HG03439 (cell line): Measurements from ENCODE around the gene TFAP2A.

Experiments
- ATAC-seq: cut with Tn5 transposase; IDR thresholded peaks from one replicate; pipeline ENCODE4 v1.9.1; 2021; ENCODE audit warnings: mild to moderate bottlenecking, moderate library complexity; ENCODE audit not compliant: unreplicated experiment

The TFAP2A gene

DNA sequence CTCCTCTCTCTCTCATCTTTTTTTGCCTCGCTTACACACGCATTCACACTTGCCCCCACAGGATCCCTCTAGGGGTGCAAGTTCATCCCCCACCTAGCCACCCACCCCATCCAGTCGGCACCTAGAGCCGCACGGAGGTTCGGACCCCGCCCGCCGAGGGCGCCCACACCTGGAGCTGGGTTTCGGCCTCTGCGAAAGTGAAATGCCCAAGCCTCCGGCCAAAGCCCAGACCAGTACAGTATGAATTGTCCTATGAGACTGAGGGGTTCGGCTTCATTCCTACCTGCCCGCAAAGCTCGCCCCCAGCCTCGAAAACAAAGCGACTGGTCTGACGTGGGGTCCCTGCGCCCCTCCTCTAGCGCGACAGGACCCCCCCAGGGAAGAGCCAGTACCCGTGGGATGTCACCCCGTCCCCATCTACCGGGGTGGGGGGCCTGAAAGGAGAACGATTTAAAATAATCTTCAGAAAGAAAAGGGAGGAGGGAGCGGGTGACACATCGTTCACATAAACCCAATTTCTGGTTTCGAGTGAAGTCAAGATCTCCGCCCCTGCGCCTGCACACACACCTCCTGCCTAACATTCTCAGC lies 1.5 kb downstream of the TFAP2A start:
- ATAC-seq = peak; percentile 14

DNA sequence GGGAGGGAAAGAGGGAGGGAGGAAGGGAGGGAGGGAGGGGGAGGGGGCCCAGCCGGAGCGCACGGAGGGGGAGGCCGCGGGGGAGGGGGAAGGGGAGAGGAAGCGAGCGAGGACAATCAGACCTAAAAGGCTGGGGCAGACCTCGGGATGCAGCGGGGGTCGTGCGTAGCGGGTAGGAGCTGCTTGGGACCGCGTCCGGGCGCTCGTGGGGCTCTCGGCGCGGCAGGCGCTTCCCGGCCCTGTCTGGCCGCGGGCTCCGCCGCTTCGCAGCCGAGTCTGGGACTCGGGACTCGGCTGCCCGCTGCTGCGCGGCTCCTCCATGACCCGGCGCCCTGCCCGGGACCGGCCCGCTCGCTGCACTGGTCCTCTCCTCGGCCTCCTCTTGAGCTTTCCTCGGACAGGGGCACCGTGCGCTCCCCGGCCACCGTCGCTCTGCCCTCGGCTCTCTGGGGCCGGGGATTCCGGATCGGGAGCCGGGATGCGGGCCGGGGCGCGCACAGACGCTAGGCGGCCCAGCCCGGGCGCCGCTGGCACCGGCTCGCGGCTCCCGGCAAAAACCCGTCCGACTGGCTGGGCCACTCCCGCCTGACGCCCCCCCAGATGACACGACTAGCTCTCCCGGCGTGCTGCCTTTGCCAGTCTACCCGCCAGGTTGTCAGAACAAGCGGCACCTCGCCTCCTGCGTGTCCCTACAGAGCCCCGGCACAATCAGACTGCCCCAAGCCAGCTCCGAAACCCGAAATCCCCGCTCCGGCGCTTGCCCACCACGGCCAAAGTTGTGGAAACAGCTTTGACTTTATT lies 2.2 kb downstream of the TFAP2A start:
- peak; percentile 42 for ATAC-seq

DNA sequence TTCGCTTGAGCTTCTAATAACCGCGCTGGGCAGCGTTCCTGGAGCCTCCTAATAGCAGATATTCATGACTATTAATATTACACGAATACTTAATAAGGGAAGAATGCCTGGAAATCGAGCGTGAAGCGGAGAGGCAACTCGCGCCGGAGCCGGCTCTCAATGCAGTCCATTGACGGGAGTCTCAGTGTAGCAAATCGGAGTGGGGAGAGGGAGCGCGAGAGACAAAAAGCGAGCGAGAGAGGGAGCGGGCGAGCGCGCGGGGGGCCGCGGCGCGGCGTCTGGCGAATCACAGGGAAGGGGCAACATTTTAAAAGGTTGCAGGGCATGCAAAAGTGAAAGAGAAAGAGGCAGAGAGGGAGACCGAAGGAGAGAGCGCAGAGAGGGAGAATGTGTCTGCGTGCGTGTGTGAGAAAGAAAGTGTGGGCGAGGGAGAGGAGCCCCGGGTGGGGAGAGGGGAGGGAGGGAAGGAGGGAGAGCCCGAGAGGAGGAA lies 2.9 kb downstream of the TFAP2A start:
- ATAC-seq = peak; percentile 46

DNA sequence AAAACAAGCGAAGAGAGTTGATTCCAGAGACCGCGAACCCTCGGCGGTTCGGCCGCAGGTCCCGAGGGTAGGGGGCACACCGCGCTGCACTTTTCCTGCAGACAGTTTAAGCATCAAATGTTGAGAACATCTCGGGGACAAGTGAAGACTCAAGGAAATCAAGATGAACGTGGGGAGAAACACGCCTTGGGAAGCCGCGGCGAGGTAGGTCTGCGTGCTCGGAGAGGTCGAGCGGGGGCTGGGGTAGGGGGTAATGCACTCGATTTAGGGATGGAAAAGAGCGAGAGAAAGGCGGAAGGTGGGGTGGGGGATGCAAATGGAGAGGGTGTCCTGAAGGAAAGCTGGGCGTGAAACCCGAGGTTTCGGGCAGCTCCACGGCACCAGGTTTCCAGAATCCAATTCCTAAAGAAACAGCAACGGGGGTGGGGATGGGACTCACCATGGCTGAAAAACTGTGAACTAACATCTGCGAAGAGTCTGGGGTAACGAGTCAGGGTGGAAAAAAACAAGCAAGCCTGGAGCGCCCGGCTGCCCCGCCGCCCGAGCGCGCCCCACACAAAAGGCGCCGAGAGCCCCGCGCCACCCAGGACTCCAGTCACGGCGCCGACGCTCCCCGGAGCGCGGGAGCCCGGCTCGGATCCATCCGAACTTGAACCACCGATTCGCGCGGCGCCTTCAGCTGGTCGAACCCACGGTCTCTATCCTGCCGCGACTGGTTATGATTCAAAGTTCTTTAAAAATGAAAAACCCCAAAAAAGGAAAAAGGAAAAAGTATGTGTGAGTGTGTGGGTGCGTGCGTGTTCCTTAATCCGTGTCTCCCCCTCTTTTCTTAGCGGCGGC lies 3.5 kb downstream of the TFAP2A start:
- ATAC-seq = no peak

DNA sequence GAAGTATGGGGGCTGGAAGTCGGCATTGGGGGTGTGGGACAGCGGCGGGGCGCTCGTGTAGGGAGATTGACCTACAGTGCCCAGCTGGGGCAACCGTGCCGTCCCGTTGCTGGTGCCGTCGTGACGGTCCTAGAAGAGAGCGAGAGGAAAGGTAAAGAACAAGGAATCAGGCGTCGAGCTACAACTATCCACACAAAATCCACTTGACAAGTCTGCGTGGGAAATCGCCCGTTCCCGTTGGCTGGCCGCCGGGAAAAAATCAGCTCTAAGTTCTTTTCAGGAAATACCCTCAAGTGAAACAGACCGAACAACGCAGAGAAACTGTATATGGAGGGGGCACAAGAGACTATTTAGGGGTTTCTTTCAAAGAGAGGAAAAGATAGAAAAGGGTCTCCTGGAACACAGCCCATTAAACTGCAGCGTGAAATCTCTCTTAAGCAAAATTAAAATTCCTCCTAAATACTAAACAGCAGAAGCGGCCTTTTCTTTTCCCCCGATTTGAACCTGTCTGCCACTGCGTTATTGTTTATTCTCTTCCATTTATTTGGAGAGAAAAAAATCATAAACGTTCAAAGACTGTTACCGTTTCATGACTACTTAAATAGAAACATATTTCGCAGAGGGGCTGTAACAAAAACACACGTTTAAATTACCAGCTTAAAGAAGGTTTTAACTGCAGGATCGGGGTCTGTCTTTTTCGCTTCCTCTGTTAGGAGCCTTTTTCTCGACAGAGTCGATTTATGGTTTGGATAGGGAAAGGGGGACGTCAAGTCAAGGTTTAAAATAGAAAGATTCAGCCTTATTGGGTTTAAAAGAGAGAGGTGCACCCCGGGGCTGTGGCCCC lies 4.4 kb downstream of the TFAP2A start:
- ATAC-seq = no peak

DNA sequence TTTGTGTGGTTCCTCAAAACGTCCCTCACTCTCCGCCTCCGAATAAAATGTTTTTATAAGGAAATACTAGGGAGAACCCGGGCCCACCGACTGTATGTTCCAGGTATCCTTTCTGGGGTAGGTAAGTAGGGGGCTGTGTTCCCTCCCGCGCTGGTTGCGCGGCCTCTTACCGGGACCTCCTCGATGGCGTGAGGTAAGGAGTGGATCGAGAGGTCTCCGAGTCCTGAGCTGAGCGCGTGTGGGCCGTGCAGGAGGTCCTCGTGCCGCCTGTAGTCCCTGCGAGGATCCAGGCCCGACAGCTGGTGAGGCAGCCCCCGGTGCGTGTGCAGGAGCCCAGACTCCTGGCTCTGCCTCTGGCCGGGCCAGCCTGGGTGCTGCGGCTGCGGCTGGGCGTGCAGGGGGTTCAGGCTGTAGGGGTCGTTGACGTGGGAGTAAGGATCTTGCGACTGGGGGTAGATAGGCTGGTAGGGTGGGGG lies 5.1 kb downstream of the TFAP2A start:
- ATAC-seq = no peak

DNA sequence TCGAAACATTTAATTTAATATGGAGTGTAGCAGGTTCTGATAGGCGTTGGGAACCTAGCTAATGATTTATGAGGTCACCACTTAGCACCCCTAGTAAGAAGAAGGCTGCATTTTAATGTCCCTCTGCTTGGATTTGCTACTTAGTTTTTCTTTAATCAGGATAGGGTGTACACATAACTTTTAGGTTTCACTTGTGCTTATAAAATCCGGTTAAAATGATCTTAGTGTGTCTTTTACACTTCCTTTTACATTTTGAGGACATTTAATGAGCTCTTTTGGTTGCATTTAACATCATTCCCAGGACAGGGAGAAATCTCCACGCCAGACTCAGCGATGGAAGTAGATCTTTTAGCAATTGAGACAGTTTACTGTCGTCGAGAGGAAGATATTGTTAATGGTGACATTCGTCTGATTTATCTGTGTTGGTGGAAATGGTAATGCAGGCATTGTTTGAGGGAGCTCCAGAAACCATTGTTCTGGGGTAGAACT lies 5.6 kb downstream of the TFAP2A start:
- ATAC-seq = no peak

DNA sequence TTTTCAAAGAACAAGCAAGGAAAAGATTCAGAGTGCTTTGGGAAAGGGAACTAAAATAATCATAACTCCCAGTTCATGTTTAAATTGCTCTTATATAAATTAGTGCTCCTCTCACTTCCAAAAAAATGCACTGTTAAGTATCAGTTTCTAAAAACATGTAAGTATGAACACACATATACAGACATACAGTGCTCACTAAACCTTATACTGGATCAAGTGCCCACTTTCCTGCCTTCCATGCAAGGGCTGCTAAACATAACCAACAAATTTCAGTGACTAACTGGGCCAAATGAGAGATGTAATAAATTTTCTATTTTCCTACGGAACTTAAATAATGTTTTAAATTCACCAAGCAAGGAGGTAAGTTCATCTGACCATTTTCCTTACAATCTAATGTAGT lies 6.4 kb downstream of the TFAP2A start:
- ATAC-seq = no peak

DNA sequence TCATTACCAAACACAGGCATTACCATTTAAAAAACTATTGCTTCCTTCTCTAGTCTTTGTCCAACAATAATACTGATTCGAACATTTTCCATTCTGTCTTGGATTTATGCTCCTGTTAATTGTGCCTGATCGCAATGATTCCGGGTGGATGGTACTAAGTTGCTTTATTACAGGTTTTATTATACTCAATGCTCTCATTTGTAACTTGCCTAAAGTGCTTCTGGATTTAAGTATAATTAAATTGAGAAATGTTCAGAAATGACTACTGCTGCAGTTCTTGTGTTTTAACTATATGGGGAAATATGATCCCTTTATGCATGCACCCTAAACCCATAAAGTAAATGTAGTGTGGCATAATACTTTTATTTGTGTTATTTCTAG lies 7.2 kb downstream of the TFAP2A start:
- no peak for ATAC-seq

DNA sequence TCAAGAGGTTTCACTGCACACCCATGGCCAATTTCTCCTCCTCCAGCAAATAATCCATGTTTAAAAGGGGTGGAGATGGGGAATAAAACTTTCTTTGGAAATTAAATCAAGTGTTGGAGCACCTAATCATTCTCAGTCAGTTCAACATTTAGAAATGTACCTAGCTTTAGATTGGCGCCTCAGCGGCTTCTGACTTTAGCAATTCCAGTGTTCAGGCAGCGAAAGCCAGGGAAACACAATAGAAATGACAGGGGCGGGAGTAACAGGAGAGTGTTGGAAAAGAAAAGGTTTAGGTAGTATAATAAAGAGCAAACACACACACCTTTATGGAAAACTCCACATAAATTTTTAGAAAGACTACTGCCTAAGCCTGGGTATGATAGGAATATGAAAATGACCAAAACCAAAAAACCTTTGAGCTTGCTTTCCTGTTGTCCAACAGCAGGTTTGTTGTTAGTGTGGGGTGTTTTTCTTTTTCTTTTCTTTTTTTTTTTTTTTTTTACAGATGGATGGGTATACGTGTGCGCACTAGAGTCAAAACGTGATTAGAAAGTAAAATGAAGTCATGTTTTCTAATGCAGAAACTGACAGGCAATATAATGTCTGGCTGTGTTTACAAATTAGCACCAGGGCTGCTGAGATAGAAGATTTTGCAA lies 7.7 kb downstream of the TFAP2A start:
- ATAC-seq = no peak

DNA sequence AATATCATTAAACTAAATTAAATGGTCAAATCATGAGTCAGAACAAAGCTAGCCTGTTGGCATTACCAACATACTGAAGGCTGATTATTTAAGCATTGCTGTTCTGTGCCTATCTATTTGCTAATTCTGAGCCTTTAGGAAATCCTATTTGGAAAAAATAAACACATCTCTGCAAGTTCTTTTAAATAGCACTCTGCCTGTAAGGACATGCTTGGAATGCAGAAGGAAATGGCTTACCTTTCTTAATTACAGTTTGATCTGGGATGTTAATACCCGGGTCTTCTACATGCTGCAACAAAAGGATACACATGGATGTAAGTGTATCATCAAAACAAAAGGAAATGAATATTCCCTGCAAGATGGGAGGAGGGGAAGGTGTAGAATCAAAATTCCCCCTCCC lies 8.3 kb downstream of the TFAP2A start:
- ATAC-seq = no peak

DNA sequence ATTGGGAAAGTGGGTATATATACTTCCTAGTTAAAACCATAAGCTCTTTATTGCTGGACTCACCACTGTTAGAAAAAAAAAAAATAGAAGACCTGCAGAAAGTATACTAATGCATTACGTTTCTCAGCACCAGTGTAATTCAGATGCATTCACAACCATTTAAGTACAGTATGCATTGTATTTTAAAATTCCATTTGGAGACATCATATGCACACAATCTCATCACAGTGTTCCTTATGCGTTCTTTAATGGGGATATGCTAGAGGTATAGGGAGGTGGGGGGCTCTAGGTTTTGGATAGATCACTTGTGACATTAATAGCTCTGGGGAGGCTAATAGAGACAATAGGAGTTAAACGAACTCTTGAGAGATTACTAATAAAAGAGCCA lies 9.4 kb downstream of the TFAP2A start:
- ATAC-seq = no peak

DNA sequence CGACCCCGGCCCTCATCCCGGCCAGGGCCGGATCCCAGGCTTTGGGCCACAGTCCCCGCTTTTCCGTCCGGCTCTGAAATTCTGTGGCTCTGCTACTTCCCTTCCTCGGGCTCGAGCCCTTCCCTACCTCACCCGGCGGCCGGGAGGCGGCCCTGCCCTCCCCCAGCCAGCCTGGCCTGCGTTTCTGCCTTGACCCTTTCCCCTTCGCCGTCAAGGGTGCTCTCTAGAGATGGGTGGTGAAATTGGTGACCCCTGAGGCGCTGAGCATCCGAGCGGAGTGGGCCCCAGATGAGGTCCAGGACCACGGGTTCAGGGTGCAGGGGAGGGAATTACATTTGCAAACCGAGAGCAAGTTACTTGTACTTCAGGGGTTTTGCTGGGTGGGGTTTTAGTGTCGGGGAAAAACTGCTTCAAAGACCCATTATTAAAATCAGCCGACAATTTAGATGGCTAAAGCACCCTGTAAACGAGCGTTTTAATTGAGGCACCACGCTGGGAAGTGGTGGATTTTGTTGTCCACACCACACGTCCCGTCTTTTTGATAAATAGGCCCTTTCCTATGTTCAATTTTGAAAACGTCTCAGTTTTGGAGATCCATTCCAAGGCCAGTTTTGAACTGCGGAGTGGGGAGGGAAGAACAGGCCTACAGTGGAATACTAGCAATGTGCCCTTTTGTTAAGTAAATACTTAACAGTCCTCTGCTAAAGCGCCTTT lies 9.9 kb downstream of the TFAP2A start:
- no peak for ATAC-seq

DNA sequence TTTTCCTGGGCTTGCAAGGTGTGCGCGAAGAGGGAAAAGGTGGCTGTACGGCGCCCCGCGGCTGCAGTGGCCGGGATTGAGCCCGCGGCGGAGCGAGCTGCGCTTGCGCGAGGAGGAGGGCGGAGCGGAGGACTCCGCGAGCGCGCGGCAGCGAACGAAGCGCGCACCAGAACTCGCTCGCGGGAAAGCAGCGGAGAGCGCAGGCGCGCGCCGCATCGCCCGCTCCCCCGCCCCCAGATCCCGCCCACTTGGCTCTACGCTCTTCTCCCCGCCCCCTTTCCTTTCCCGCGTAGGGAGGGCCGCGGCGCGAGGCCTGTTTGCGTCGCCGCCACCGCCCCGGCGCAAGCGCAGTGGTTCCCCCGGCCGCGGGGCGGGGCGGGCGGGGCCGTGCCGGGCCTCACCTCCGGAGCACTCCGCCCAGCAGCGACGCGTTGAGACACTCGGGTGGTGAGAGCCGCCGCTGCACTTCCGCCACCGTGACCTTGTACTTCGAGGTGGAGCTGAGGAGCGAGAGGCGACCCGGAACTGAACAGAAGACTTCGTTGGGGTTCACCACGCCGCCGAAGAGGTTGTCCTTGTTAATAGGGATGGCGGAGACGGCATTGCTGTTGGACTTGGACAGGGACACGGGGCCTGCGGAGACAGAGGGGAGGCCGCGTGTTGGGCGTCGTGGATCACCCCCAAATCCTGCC lies 10.6 kb downstream of the TFAP2A start:
- ATAC-seq = peak; percentile 98

DNA sequence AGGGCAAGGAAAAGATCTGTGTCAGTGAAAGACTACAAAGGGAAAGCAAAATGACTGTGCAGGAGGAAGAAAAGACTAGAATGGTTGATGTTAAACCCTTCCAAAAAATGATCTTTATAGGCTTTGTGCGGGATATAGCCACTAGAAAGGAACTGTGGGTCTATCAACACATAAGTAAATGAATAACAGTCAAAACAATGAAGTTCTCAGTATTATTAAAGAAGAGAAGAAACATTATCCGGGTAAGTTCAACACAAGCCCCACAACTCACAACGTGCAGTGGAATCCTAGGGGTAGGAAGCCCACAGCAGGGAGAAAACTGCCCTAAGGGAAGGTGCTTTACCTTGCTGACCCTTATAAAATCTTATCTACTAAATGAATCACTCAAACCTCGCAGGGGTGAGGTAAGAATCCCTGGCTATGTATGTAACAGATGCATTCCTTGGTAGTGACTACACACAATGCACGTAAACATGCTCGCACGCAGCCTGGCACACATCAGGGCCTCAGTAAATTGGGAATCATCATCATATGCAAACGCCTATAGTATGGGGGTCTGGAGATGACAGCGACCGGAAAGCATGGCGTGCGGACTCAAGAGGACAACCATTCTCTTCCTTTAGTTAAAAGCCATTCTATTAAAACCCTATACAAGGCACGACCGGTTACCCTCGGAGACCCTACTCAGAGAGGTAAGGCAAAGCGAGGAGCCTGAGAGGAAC lies 11.3 kb downstream of the TFAP2A start:
- peak; percentile 26 for ATAC-seq

DNA sequence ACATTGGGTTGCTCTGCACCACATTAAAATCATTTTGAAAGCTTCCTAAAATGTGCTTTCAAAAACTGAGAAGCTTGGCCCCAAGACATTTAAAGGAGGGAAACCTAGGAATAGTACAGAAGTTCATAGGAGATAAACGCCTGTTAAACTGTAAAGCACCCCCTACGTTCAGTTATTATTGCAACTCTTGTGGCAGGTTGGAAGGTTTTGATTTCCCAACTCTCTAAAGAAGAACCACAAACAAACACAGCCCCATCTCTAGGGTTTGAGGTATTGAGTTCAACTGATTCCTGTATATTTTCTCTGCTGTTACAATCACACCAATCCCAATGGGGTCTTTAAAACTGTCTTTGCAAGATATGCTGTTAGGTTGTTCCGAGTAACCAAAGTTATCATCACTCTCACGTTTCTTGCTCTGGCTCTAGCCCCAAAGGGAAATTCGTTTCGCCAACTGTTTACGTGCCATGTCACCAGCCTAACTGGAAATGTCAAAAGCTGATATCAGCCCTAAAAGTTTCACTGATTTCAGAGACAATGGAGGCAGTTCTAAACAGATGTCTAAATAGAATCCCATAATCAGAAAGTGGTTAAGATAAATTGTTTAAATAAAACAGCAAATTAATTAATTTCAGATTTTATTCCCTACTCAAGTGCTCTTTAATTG lies 12.1 kb downstream of the TFAP2A start:
- ATAC-seq = no peak

DNA sequence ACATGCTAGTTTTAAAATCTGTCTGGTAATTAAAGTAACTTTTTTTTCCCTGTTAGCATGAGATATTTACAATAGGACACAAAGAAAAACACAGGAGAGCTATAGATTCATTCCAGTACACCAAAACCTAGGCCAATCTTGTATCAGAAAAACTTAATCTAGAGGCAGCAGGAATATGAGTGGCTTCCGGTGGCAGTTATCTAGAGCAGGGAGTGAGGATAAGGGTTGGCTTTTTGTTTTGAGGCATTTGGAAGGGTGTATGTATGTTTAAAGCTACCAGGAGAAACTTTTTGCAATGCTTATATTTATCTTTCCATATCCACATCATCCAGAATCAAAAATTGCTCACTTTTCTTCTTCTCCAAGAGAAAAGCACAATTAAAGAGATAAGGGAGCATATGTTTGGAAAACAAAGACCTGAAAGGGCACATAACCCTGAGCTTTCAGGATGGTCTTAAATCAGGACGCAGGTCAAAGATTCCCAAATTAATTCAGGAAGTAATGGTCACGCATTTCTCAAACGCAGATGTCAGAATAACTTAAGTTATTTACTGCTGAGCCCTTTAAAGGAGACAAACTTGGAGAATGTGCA lies 13.1 kb downstream of the TFAP2A start:
- no peak for ATAC-seq
